LNCAP (cell line): ENCODE measurements around the gene GABBR2.

Experiments used
- CTCF ChIP-seq: fragments of 450-650 bp; IDR thresholded peaks from 2 replicates; pipeline ENCODE4 v1.5.1; 2017; ENCODE audit warnings: mild to moderate bottlenecking

GABBR2 gene

DNA sequence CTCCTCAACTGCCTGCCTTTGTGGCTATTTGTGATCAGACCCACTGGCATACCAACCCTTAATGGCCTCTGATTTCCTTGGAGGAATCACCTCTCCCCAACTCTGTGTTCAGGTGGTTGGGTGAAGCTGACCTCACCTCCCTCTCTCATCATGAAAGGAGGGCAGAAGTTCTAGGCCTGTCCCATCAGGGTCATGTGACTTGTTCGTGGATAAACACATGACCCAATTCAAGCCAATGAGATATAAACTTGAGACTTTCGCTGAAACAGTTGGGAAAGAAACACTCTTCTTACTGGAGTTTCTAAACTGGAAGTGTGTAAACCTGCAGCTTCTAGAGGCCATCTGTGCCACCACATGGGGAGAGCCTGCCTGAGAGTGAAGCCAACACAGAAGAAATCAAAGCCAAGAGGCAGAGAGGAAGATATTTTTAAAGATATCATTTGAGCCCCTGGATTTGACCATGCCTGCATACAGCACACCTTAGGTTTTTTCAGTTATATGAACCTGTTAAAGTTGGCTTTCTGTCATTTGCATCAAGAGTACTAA lies 5.8 kb downstream of the GABBR2 start:
- TF ChIP-seq CTCF, result no peak

- TF ChIP-seq CTCF, result no peak
Observed at GRCh38 chr9:98702340-98702739, 6.4 kb downstream of the GABBR2 start.

GRCh38 chr9:98701576-98701975 lies 7.2 kb downstream of the GABBR2 start:
- TF ChIP-seq CTCF, result no peak

- TF ChIP-seq CTCF, result no peak
Observed at GRCh38 chr9:98700801-98701200, 7.9 kb downstream of the GABBR2 start.

GRCh38 chr9:98698856-98699255 lies 9.9 kb downstream of the GABBR2 start:
- no peak for TF ChIP-seq CTCF

DNA sequence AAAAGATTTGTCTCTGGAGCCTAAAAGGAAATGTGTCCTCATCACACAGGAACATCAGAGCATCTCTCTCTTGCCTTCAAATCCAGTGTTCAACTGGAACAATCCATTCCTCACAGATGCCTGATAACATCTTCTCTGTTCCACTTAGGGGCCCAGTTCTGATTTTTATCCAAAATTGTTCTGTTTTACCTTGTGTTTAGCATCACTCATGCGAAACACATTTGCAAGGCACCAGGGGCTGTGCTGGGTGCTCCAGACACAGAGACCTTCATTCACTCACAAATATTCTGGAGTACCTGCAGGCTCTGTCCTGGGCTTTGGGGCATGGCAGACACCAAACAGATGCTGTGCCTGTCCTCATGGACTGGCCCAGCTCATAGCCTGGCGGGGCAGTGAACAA lies 13.8 kb downstream of the GABBR2 start:
- TF ChIP-seq CTCF, result no peak

DNA sequence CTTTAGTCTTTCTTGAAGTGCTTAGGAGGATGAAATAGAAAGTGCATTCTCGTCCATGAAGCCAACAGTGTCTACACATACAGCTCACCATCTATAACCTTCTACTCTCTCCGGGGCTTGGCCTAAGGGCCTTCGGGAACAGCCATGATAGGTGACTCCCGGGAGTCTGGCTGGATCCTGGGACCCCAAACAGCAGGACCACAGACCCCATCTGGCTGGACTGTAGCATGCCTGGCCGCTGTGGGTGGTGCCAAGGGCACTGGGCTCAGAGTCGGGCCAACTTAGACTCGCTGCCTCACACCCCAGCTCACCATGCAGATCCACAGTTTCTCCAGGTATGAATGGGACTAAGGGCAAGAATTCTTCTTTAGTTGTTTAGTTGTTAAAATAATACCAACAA lies 16.3 kb downstream of the GABBR2 start:
- no peak for TF ChIP-seq CTCF

DNA sequence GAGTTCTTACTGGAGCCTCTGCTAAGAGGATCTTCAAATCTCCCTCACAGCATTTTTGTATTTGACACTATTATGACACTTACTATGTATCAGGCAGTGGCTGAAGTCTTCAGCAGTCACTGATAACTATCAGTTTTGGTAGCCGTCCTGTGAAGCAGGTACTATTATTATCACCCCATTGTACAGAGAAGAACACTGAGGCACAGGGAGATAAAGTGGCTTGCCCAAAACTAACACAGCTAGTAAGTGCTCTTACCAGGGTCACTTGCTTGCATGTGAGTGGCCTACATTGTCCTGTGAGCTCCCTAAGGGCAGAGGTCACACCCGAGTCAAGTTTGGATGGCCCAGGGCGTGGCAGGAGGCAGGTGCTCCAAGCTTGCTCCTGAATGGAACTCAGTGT lies 16.8 kb downstream of the GABBR2 start:
- TF ChIP-seq CTCF, result no peak
